Mesendoderm (in vitro differentiated cells): ENCODE results near the gene TTC33.
"Not testable (repeated sequence)": the region's sequence is repeated elsewhere in the genome, so short reads cannot be mapped to it uniquely, and the experiment has no call there.

Experiments
- DNase-seq: peaks from one replicate; pipeline ENCODE4 v3.0.0; 2013
- H2AK5ac ChIP-seq: 2 replicates; pipeline ENCODE4 v1.6.1; 2013; ENCODE audit warnings: low read length, inconsistent platforms
- H2BK120ac ChIP-seq: 2 replicates; pipeline ENCODE4 v1.6.1; 2013; ENCODE audit warnings: low read depth, mild to moderate bottlenecking, low read length, moderate library complexity, mixed read lengths
- H2BK15ac ChIP-seq: replicated peaks from 2 replicates; pipeline ENCODE4 v1.6.1; 2013; ENCODE audit warnings: low read depth, mild to moderate bottlenecking, moderate library complexity
- H2BK5ac ChIP-seq: 2 replicates; pipeline ENCODE4 v1.6.1; 2013; ENCODE audit warnings: low read length, inconsistent platforms
- H3K18ac ChIP-seq: 2 replicates; pipeline ENCODE4 v1.6.1; 2013; ENCODE audit warnings: mild to moderate bottlenecking, low read length, mixed read lengths
- H3K23ac ChIP-seq: one replicate; pipeline ENCODE4 v1.6.1; 2013; ENCODE audit warnings: low read length
- H3K27ac ChIP-seq: 2 replicates; pipeline ENCODE4 v1.5.1; 2013; ENCODE audit warnings: low read depth, mild to moderate bottlenecking, inconsistent platforms, low read length, moderate library complexity
- H3K27me3 ChIP-seq: 2 replicates; pipeline ENCODE4 v1.6.1; 2013; ENCODE audit warnings: low read length, control low read depth, mild to moderate bottlenecking, inconsistent platforms; ENCODE audit not compliant: insufficient read depth, poor library complexity
- H3K36me3 ChIP-seq: 2 replicates; pipeline ENCODE4 v1.6.1; 2013; ENCODE audit warnings: low read length, inconsistent platforms; ENCODE audit not compliant: control insufficient read depth, insufficient read depth
- H3K4ac ChIP-seq: one replicate; pipeline ENCODE4 v1.6.1; 2013; ENCODE audit warnings: low read depth, mild to moderate bottlenecking, low read length, moderate library complexity
- H3K4me1 ChIP-seq: 2 replicates; pipeline ENCODE4 v1.6.1; 2013; ENCODE audit warnings: low read depth, low read length, inconsistent platforms; ENCODE audit not compliant: control insufficient read depth
- H3K4me2 ChIP-seq: 2 replicates; pipeline ENCODE4 v1.6.1; 2013; ENCODE audit warnings: low read length
- H3K4me3 ChIP-seq: 2 replicates; pipeline ENCODE4 v1.5.1; 2013; ENCODE audit warnings: mild to moderate bottlenecking, low read length
- H3K56ac ChIP-seq: one replicate; pipeline ENCODE4 v1.6.1; 2013; ENCODE audit warnings: low read length
- H3K79me1 ChIP-seq: 2 replicates; pipeline ENCODE4 v1.6.1; 2013; ENCODE audit warnings: low read length, inconsistent platforms
- H3K79me2 ChIP-seq: 2 replicates; pipeline ENCODE4 v1.6.1; 2013; ENCODE audit warnings: mild to moderate bottlenecking, low read length; ENCODE audit not compliant: control insufficient read depth, insufficient read depth
- H3K9ac ChIP-seq: 2 replicates; pipeline ENCODE4 v1.6.1; 2013; ENCODE audit warnings: low read length, inconsistent platforms
- H4K5ac ChIP-seq: one replicate; pipeline ENCODE4 v1.6.1; 2013; ENCODE audit warnings: low read length
- H4K8ac ChIP-seq: one replicate; pipeline ENCODE4 v1.6.1; 2013; ENCODE audit warnings: low read depth, mild to moderate bottlenecking, control low read depth, low read length, moderate library complexity
- WGBS: extraction: QIAGEN DNeasy Blood & Tissue Kit; methylation state at CpG from one replicate; pipeline ENCODE4 v1.1.7; 2013; ENCODE audit warnings: low lambda C conversion rate, missing lambda C conversion rate; ENCODE audit not compliant: insufficient coverage; ENCODE audit errors: extremely low coverage; 5-methylcytosine and 5-hydroxymethylcytosine counted together

Gene TTC33

GRCh38 chr5:40667161-40667663, 88.5 kb downstream of the TTC33 start:
- no peak overlapping the region for H3K56ac ChIP-seq
- no peak overlapping the region for H3K9ac ChIP-seq
- no peak overlapping the region for H3K4me2 ChIP-seq
- no peak overlapping the region for H4K5ac ChIP-seq
- no peak overlapping the region for H2BK120ac ChIP-seq
- no peak overlapping the region for H3K27ac ChIP-seq
- no peaks in the 10 kb centered on the region for H3K4me1 ChIP-seq
- no peak overlapping the region for H2AK5ac ChIP-seq
- no peak for DNase-seq
- H3K79me2 ChIP-seq = no peaks in the 10 kb centered on the region
- no peak overlapping the region for H3K4me3 ChIP-seq
- no peaks in the 10 kb centered on the region for H3K79me1 ChIP-seq
- H2BK5ac ChIP-seq = no peak overlapping the region
- no peaks in the 10 kb centered on the region for H3K36me3 ChIP-seq
- H4K8ac ChIP-seq = no peak overlapping the region
- H3K18ac ChIP-seq = no peak overlapping the region
- no peak overlapping the region for H3K4ac ChIP-seq
- H3K27me3 ChIP-seq = no peaks in the 10 kb centered on the region
- H3K23ac ChIP-seq = no peak overlapping the region
- H2BK15ac ChIP-seq = no peak overlapping the region

GRCh38 chr5:40666657-40667056, 89.1 kb downstream of the TTC33 start:
- Histone ChIP-seq H3K4me1 (no peaks in the 10 kb centered on the region), H3K36me3 (no peaks in the 10 kb centered on the region), H3K23ac (no peak overlapping the region), H2BK15ac (no peak overlapping the region), H4K5ac (no peak overlapping the region), H2BK5ac (no peak overlapping the region), H2BK120ac (no peak overlapping the region), H3K4me2 (no peak overlapping the region), H3K9ac (no peak overlapping the region), H3K79me2 (no peaks in the 10 kb centered on the region), H3K4ac (no peak overlapping the region), H3K27me3 (no peaks in the 10 kb centered on the region), H3K56ac (no peak overlapping the region), H3K18ac (no peak overlapping the region), H2AK5ac (no peak overlapping the region), H3K79me1 (no peaks in the 10 kb centered on the region), H3K4me3 (no peak overlapping the region), H3K27ac (no peak overlapping the region), H4K8ac (no peak overlapping the region)
- DNase-seq = no peak
- WGBS = no CpG with 5 or more reads among the region's 1 CpG

GRCh38 chr5:40665635-40666298, 90.0 kb downstream of the TTC33 start:
- Histone ChIP-seq H3K27ac (no peak overlapping the region), H3K18ac (no peak overlapping the region), H3K23ac (no peak overlapping the region), H4K8ac (no peak overlapping the region), H2BK5ac (no peak overlapping the region), H3K9ac (no peak overlapping the region), H2BK15ac (no peak overlapping the region), H3K4me3 (no peak overlapping the region), H3K4me2 (no peak overlapping the region), H2BK120ac (no peak overlapping the region), H3K56ac (no peak overlapping the region), H3K36me3 (no peaks in the 10 kb centered on the region), H3K79me2 (no peaks in the 10 kb centered on the region), H3K4me1 (no peaks in the 10 kb centered on the region), H3K4ac (no peak overlapping the region), H2AK5ac (no peak overlapping the region), H3K27me3 (no peaks in the 10 kb centered on the region), H4K5ac (no peak overlapping the region), H3K79me1 (no peaks in the 10 kb centered on the region)
- no peak for DNase-seq
- WGBS = 100% methylated on average over 1 of the region's 3 CpGs

DNA sequence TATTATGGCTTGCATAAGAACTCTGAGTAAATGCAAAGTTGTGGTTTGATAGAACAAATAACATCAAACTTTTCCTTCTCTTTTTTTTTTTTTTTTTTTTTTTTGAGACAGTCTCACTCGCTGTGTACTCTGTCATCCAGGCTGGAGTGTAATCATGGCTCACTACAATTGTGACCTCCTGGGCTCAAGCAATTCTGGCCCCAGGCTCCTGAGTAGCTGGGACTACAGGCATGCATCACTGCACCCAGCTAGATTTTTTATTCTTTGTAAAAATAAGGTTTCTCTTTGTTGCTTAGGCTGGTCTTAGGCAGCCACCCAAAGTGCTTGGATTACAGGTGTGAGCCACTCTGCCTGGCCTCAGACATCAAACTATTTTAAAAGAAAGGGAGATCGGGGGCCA, 95.0 kb downstream of the TTC33 start:
- WGBS = no CpG with 5 or more reads among the region's 2 CpGs
- H3K4ac ChIP-seq = no peak overlapping the region
- no peaks in the 10 kb centered on the region for H3K4me1 ChIP-seq
- no peak for DNase-seq
- no peaks in the 10 kb centered on the region for H3K79me2 ChIP-seq
- no peak overlapping the region for H3K23ac ChIP-seq
- no peak overlapping the region for H2AK5ac ChIP-seq
- H4K8ac ChIP-seq = no peak overlapping the region
- H3K27ac ChIP-seq = no peak overlapping the region
- H3K9ac ChIP-seq = no peak overlapping the region
- no peak overlapping the region for H4K5ac ChIP-seq
- H3K4me3 ChIP-seq = no peak overlapping the region
- H2BK15ac ChIP-seq = no peak overlapping the region
- no peaks in the 10 kb centered on the region for H3K27me3 ChIP-seq
- no peak overlapping the region for H3K56ac ChIP-seq
- H2BK120ac ChIP-seq = no peak overlapping the region
- no peak overlapping the region for H2BK5ac ChIP-seq
- H3K18ac ChIP-seq = no peak overlapping the region
- no peak overlapping the region for H3K4me2 ChIP-seq
- no peaks in the 10 kb centered on the region for H3K79me1 ChIP-seq
- no peaks in the 10 kb centered on the region for H3K36me3 ChIP-seq

DNA sequence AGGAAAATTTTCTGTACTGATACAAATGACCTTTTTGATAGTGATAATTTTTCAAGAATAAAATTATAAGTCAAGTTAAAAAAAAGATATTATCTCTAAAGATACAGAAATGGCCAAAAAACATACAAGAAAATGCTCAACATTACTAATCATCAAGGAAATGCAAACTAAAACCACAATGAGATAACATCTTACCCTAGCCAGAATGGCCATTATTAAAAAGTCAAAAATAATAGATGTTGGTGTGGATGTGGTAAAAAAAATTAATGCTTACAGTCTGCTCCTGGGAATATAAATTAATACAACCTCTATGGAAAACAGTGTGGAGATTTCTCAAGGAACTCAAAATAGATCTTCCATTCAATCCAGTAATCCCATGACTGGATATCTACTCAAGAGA, 99.0 kb downstream of the TTC33 start:
- H3K4me1 ChIP-seq = no peaks in the 10 kb centered on the region
- no peak overlapping the region for H3K4me2 ChIP-seq
- H3K9ac ChIP-seq = no peak overlapping the region
- H2BK15ac ChIP-seq = no peak overlapping the region
- no peaks in the 10 kb centered on the region for H3K27me3 ChIP-seq
- no peak overlapping the region for H4K5ac ChIP-seq
- H4K8ac ChIP-seq = no peak overlapping the region
- H3K27ac ChIP-seq = no peak overlapping the region
- no peak for DNase-seq
- H3K56ac ChIP-seq = no peak overlapping the region
- no peak overlapping the region for H2AK5ac ChIP-seq
- H3K4ac ChIP-seq = no peak overlapping the region
- H2BK120ac ChIP-seq = no peak overlapping the region
- H2BK5ac ChIP-seq = no peak overlapping the region
- no peak overlapping the region for H3K23ac ChIP-seq
- no peaks in the 10 kb centered on the region for H3K79me1 ChIP-seq
- H3K4me3 ChIP-seq = no peak overlapping the region
- no peak overlapping the region for H3K18ac ChIP-seq
- H3K79me2 ChIP-seq = no peaks in the 10 kb centered on the region
- no peaks in the 10 kb centered on the region for H3K36me3 ChIP-seq

GRCh38 chr5:40656091-40656490, 99.7 kb downstream of the TTC33 start:
- H2AK5ac ChIP-seq, H3K27me3 ChIP-seq, DNase-seq: not testable (repeated sequence)

More at GRCh38 chr5:40656091-40656490, 99.7 kb downstream of the TTC33 start:
- H4K8ac ChIP-seq, H3K36me3 ChIP-seq, H2BK15ac ChIP-seq, H3K4me3 ChIP-seq, H2BK5ac ChIP-seq, H3K4ac ChIP-seq, H3K79me2 ChIP-seq, H3K79me1 ChIP-seq, H3K9ac ChIP-seq, H3K27ac ChIP-seq, H3K56ac ChIP-seq, H2BK120ac ChIP-seq, H3K23ac ChIP-seq, H4K5ac ChIP-seq, H3K4me1 ChIP-seq, H3K18ac ChIP-seq, H3K4me2 ChIP-seq: not testable (repeated sequence)
